ENCODE results near the gene ADAMTS8.
A peak's percentile ranks its signal among the peaks of the same experiment; 100 is the strongest.

ADAMTS8 gene

DNA sequence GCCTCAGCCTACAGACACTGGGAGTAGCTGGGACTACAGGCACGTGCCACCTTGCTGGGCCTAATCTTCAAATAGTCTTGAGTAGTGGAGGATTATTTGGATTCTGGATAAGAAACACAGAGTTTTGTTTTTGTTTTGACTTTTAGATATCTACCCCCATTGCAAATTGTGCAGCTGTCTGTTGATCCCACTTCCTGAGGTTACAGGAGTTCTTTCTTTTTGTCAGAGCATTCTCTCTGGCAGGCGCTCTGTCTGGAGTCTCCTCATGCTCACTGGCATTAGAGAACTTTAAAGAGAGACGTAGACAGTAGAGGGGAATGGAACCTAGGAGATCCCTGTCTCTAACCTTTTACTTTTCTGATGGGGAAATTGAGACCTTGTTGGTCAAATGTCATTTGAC, 7.8 kb upstream of the ADAMTS8 start:
- no peak for DNase-seq

GRCh38 chr11:130435671-130436070, 7.3 kb upstream of the ADAMTS8 start:
- DNase-seq, result no peak

DNA sequence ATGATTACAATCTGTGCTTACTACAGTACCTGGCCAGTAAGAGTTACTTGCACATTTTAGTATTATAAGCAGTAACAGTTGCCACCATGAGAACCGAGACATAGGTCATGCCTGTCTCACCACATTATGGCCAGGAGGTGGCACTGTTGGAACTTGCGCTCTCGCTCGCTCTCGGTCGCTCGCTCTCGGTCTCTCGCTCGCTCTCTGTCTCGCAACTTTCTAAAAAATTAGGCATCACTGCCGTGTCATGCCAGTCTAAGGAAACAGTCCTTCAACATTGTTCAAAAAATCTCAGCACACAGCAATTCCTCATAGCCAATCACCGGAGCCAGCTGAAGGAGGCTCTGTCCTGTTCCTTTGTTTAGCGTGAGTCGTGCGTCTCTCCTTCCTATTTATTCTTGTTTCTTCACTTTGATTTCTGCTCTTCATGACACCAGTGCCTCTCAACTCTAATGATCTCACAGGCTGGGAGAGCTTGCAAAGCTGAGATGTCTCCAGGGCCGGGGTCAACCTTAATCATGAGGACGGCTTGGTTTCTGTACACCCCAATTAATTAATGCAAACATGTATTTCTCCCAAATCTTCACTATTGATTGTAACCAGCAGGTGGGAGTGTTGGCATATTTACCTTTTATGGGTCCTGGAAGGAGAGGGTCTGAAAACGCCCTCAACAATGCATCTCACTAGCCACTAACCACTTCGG, 6.3 kb upstream of the ADAMTS8 start:
- DNase-seq, result peak; percentile 55 to 84

- DNase-seq, result no peak
Observed at GRCh38 chr11:130433357-130433756, 4.9 kb upstream of the ADAMTS8 start.

DNA sequence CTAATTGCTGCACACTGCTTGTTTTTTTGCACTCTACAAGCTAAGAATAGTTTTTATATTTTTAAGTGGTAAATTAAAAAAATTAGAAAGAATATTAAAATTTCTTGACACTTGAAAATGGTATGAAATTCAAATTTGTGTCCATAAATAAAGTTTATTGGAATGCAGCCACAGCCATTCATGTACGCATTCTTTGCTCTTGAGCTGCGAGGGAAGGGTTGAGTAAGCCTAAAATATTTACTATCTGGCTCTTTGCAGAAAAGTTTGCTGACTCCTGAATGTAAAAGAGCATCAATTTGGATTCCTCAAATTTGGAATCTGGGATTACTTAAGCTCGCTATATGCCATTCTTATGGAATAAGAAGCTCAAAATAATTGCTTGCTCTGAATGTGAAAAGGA, 3.4 kb upstream of the ADAMTS8 start:
- no peak for DNase-seq

DNA sequence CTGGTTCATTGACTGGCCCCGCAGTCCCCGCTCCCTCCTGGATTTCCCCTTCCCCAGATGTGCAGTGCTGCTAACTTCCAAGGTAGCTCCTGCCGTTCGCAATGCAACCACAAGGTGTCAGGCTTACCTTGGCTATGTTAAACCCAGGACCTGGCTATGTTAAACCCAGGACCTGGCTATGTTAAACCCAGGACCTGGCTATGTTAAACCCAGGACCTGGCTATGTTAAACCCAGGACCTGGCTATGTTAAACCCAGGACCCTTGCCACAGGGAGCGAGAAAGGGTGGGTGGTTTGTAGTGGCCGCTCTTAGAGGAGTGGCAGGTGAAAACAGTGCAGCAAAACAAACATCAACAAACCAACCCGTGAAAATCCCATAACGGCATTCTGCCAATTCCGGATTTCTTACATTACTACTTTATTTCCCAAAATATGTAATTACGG, 2.9 kb upstream of the ADAMTS8 start:
- peak; percentile 38 to 60 for DNase-seq

- no peak for DNase-seq
Observed at GRCh38 chr11:130429983-130430382, 1.6 kb upstream of the ADAMTS8 start.

DNA sequence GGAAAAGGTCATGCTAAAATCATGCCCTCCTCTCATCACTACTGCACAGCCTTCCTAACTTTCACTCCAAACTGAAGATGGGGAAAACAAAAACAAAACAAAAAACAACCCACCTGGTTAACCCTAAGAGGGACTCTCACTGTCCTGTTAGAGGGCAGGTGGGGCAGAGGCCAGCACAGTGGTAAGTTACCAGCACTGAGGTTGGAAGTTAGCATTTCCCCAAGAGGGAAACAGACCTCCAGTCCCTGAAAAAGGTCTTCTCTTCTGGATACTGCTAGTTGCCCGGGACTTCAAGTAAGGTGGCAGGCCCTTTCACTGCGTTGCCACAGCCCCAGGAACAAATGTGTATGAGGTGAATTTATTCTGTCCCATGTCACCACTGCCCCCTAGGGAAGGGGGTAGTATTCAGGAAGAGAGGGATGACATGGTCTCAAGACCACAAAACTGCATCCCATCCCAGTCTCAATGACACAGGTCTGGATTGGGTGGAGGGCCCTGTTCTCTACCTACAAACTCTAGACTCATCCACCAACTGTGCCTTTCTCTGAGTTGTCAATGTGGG, 792 bp upstream of the ADAMTS8 start:
- no peak for DNase-seq

DNA sequence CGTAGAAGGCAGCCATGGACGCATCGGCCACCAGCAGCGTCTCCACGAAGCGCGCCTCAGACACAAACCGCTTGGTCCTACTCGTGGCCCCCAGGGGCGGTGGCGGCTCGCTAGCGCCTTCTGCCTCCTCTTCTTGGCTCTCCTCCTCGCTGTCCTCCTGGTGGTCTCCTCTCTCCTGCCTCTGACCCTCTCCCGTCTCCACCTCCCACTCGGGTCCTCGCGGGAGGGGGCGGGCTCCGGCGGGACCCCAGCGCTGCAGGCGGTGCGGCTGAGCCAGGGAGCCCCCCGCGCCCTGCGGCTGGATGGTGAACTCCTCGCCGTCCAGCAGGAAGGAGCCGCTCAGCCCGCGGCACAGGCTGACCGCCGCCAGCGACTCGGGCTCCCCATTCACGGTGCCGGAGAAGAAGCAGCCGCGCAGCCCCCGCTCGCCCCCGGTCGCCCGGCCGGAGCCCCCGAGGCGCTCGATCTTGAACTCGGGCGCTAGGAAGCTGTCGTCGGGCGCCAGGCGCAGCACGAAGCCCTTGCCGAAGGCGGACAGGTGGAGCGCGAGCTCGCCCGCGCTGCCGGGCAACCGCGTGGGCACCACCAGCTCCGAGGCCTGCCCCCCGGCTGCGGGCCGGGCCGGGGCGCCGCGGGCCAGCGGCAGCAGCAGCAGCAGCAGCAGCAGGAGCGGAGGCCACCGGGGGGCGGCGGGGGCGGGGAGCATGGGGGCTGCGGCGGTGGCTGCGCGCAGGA, 661 bp downstream of the ADAMTS8 start:
- no peak for DNase-seq

GRCh38 chr11:130426837-130427341, 1.5 kb downstream of the ADAMTS8 start:
- DNase-seq, result no peak

GRCh38 chr11:130426223-130426836, 2.1 kb downstream of the ADAMTS8 start:
- DNase-seq, result no peak

DNA sequence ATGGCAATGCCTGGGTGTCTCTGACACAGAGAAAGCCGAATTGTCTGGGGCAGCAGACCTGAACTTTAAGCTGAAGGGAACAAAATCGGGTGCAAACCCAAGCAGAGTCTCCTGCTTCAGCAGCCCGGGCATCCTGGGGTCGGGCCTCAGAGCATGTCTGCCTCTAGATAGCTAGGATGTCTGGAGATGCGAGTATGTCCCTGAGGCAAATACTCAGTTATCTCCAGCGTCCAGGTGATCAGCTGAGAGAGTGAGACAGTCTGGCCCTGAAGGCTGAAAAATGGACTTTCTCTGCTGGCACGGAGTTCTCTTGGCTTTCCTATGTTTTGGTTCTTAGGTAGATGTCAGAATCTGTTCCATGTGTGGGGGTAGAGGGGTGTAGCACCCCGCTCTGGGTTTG, 3.3 kb downstream of the ADAMTS8 start:
- DNase-seq, result no peak

- no peak for DNase-seq
Observed at GRCh38 chr11:130424613-130425140, 3.7 kb downstream of the ADAMTS8 start.

GRCh38 chr11:130423541-130424142, 4.8 kb downstream of the ADAMTS8 start:
- DNase-seq, result no peak

- DNase-seq, result no peak
Observed at GRCh38 chr11:130422251-130422995, 6.0 kb downstream of the ADAMTS8 start.

- no peak for DNase-seq
Observed at GRCh38 chr11:130421697-130422096, 6.7 kb downstream of the ADAMTS8 start.

GRCh38 chr11:130421199-130421585, 7.2 kb downstream of the ADAMTS8 start:
- no peak for DNase-seq

- no peak for DNase-seq
Observed at GRCh38 chr11:130420478-130421198, 7.8 kb downstream of the ADAMTS8 start.

- no peak for DNase-seq
Observed at GRCh38 chr11:130418756-130419155, 9.7 kb downstream of the ADAMTS8 start.

- DNase-seq, result no peak
Observed at GRCh38 chr11:130418210-130418609, 10.2 kb downstream of the ADAMTS8 start.

- no peak for DNase-seq
Observed at GRCh38 chr11:130416906-130417305, 11.5 kb downstream of the ADAMTS8 start.
